Measurements from ENCODE around the gene BOC. TPM values are rescaled to one million over a fixed set of nuclear protein-coding genes. Genes with fewer than 3 reads are reported as not detected.

Gene BOC
- total and polyA plus RNA-seq, 10 of the 15 experiments (the other 5 are each of a cell fraction or from before 2014, with no cell fraction given), result 0.18 TPM; not detected in 9

DNA sequence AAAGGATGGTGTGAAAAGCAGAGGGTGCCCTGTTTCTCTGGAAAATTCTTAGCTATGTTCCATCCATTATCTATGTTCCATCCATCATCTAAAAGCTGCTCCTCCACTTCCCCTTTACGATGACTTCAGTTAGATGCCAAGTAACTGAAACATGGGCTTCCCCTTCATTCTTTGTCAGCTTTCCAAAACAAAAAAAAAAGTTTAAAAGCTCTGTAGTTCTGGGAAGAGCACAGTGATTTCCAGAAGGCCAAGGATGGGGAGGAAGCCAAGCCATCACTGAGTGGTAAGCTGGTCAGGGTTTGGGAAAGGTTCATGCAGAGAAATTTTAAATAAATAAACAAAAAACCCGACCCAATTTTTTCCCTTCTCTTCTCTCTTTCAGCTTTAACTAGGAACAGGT, 118.4 kb downstream of the BOC start (continued):
- TF ChIP-seq HDGF (IDR thresholded peaks at IDR 0.05) (no peak), NFYA (IDR thresholded peaks at IDR 0.05; ENCODE audit: borderline replicate concordance, low read depth, low read length) (no peak), SMAD5 (IDR thresholded peaks at IDR 0.05; ENCODE audit: low read depth) (no peak), HDAC6 (IDR thresholded peaks at IDR 0.05; ENCODE audit: unreplicated experiment) (no peak)

DNA sequence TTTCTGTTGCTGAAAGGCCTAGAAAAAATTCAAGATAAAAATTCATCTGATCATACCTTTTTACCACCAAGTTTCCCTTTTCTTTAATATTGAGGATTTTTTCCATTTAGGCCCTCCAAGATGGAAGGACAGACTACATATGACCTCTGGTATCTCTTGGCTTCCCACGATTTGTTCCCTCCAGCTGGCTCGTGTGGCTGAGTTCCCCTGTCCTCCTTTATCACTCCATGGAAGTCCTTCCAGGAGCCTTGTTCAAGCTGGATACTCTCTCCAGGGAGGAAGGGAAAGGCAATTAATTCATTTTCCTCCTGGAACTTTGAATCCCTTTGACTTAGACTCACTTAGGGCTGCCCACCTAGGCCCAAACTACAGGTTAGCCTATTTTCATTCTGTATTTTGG, 119.4 kb downstream of the BOC start:
- ATAC-seq (no peak), FAIRE-seq (no peak), DNase-seq (ENCODE audit: low read depth, low spot score) (no peak)
- in situ Hi-C loops (cut with MboI), result no loop called here
- intact Hi-C loops (cut with micrococcal nuclease; ENCODE audit: unreplicated experiment), result no loop called here
- no peaks in the 10 kb centered on the region for H3K79me2 ChIP-seq (ENCODE audit: control insufficient read depth, insufficient read depth, low read length)
- WGBS (ENCODE audit: insufficient coverage, insufficient replicate concordance, low lambda C conversion rate, missing lambda C conversion rate), result 88% methylated on average over 2 of the region's 2 CpGs
- no TSS peak for BruUV-seq (replicated peaks)
- H3K27me3 ChIP-seq (replicated peaks in 1 of 2; ENCODE audit: control insufficient read depth in 2 of 2, insufficient read depth in 2 of 2, low read length in 1 of 2), result no peaks in the 10 kb centered on the region
- ChIA-PET POLR2A (no interaction called here), RAD21 (ENCODE audit: unreplicated experiment) (no interaction called here), CTCF (no interaction called here), SMC1A (ENCODE audit: uncharacterized antibody, unreplicated experiment) (no interaction called here)
- H2AFZ ChIP-seq (ENCODE audit: control insufficient read depth, low read depth, low read length), result no peak overlapping the region
- H3K4me2 ChIP-seq (ENCODE audit: control insufficient read depth, insufficient read depth), result no peak overlapping the region
- H3K9me3 ChIP-seq (replicated peaks; ENCODE audit: control insufficient read depth, insufficient read depth, low read length), result no peaks in the 10 kb centered on the region
- no peak overlapping the region for H3K27ac ChIP-seq (ENCODE audit: control insufficient read depth, insufficient read depth)
- H4K20me1 ChIP-seq (ENCODE audit: control insufficient read depth, insufficient read depth), result no peaks in the 10 kb centered on the region
- H3K9ac ChIP-seq (ENCODE audit: control insufficient read depth, insufficient read depth, low read length), result no peak overlapping the region
- TF ChIP-seq HDAC6 (IDR thresholded peaks at IDR 0.05; ENCODE audit: unreplicated experiment) (no peak), TCF7 (IDR thresholded peaks at IDR 0.05; ENCODE audit: borderline replicate concordance) (no peak), SREBF1 (IDR thresholded peaks at IDR 0.05; ENCODE audit: low read length) (no peak), ESRRA (IDR thresholded peaks at IDR 0.05; ENCODE audit: low read length) (no peak)
- TF ChIP-seq, protein P1, sequence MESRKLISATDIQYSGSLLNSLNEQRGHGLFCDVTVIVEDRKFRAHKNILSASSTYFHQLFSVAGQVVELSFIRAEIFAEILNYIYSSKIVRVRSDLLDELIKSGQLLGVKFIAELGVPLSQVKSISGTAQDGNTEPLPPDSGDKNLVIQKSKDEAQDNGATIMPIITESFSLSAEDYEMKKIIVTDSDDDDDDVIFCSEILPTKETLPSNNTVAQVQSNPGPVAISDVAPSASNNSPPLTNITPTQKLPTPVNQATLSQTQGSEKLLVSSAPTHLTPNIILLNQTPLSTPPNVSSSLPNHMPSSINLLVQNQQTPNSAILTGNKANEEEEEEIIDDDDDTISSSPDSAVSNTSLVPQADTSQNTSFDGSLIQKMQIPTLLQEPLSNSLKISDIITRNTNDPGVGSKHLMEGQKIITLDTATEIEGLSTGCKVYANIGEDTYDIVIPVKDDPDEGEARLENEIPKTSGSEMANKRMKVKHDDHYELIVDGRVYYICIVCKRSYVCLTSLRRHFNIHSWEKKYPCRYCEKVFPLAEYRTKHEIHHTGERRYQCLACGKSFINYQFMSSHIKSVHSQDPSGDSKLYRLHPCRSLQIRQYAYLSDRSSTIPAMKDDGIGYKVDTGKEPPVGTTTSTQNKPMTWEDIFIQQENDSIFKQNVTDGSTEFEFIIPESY (IDR thresholded peaks at IDR 0.05), result no peak
- TF ChIP-seq, protein P2, sequence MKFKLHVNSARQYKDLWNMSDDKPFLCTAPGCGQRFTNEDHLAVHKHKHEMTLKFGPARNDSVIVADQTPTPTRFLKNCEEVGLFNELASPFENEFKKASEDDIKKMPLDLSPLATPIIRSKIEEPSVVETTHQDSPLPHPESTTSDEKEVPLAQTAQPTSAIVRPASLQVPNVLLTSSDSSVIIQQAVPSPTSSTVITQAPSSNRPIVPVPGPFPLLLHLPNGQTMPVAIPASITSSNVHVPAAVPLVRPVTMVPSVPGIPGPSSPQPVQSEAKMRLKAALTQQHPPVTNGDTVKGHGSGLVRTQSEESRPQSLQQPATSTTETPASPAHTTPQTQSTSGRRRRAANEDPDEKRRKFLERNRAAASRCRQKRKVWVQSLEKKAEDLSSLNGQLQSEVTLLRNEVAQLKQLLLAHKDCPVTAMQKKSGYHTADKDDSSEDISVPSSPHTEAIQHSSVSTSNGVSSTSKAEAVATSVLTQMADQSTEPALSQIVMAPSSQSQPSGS (IDR thresholded peaks at IDR 0.05; ENCODE audit: low read length), result no peak
- TF ChIP-seq, protein P3, sequence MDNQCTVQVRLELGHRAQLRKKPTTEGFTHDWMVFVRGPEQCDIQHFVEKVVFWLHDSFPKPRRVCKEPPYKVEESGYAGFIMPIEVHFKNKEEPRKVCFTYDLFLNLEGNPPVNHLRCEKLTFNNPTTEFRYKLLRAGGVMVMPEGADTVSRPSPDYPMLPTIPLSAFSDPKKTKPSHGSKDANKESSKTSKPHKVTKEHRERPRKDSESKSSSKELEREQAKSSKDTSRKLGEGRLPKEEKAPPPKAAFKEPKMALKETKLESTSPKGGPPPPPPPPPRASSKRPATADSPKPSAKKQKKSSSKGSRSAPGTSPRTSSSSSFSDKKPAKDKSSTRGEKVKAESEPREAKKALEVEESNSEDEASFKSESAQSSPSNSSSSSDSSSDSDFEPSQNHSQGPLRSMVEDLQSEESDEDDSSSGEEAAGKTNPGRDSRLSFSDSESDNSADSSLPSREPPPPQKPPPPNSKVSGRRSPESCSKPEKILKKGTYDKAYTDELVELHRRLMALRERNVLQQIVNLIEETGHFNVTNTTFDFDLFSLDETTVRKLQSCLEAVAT (IDR thresholded peaks at IDR 0.05), result no peak
- no peak overlapping the region for H3K4me3 ChIP-seq
- no peaks in the 10 kb centered on the region for H3K36me3 ChIP-seq (ENCODE audit: control insufficient read depth in 2 of 2, insufficient read depth in 2 of 2, low read length in 1 of 2)
- H3K4me1 ChIP-seq (ENCODE audit: control insufficient read depth, insufficient read depth, low read length), result no peaks in the 10 kb centered on the region

All from GM12878 (cell line).